Left ventricle myocardium superior (tissue), 1 donor: ENCODE results near the gene KCNQ5. TPM values are rescaled to one million over a fixed set of nuclear protein-coding genes. Genes with fewer than 3 reads are reported as not detected.

Experiments
- ATAC-seq: fragments of 200-7000 bp; cut with Tn5 transposase; one replicate; pipeline ENCODE4 v1.9.1; 2020; ENCODE audit warnings: mild to moderate bottlenecking, moderate library complexity
- DNase-seq: peaks from one replicate; pipeline ENCODE4 v3.0.0-alpha.2; 2020
- intact Hi-C: fragments of 100-400 bp; cut with micrococcal nuclease; formaldehyde crosslinking; loops from one replicate; pipeline ENCODE4 v1.11.0; 2022
- total RNA-seq: library from RNA; stranded (reverse); fragmentation: NEBNext Ultra II Directional; extraction: Animal tissue kit (Norgen Biotek cat#: 25700); gene quantifications from one replicate; pipeline ENCODE4 v1.2.1, GENCODE V29; 2021
- donor health status: DM: no; HTN: yes; CAD: no; lungs with severe emphysema.

Gene KCNQ5
- total RNA-seq, 1 donor from 2014 or later, result not detected

DNA sequence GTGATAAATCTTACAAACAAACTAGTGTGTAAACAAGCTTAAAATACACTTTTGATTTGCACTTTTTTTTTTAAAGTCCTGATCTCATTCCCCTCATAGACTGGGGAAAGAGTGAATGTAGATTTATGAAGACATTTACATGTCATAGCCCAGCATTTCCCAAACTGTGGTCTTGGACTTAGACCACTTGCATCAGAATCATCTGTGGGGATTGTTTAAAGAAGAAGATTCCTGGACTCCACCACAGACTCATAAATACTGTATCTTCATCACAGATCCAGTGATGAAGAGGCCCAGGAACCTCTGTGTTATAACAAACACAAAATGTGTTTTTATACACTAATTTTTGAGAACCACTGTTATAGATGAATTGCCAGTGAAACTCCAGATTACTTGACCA is 99.5 kb downstream of the KCNQ5 start:
- DNase-seq (no peak), ATAC-seq (no peak)
- intact Hi-C loops, result no loop called here

DNA sequence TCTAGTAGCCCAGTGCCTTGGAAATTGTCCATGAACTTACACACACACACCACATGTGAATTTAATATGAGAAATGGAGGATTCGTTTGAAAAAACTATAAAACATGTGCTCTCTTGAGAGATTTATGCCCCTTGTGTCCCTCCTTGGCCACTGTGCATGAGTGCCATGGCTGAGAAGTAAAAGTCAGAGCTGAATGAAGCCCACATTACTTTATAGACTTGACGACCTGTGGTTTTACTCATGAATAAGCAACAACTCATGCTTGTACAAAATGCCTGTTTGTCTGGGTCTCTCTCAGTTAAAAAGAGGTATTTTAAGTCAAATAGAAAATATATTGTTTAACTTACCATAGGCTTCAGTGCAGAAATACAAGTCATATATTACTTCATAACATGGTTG is 102.7 kb downstream of the KCNQ5 start:
- intact Hi-C loops, result no loop called here
- DNase-seq (no peak), ATAC-seq (no peak)

DNA sequence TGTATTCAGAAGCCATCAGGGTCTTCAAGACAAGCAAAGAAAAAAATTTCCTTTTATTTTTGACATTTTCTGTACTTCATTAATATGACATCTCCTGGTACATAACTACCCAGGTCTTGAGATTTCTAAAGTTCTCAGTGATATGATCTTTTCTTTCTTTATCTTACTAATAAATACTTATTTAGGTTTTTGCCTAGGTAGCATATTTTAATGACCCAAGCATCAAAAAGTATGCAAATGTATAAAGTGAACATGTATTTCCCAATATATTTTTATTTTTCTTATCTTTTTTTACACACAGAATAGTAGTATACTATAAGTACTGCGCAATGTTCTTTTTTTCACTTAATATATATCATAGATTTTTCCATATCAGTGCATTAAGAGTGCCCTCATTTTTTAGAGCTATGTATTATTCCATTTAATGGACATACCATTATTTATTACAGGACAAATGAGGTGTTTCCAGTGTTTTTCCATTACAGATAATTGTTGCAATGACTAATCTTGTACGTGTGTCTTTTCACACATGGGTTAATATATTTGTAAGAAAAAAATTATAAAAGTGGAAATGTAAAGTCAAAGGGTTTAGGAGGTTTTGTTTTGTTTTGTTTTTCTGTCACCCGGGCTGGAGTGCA is 107.0 kb downstream of the KCNQ5 start:
- ATAC-seq (no peak), DNase-seq (no peak)
- intact Hi-C loops, result no loop called here

DNA sequence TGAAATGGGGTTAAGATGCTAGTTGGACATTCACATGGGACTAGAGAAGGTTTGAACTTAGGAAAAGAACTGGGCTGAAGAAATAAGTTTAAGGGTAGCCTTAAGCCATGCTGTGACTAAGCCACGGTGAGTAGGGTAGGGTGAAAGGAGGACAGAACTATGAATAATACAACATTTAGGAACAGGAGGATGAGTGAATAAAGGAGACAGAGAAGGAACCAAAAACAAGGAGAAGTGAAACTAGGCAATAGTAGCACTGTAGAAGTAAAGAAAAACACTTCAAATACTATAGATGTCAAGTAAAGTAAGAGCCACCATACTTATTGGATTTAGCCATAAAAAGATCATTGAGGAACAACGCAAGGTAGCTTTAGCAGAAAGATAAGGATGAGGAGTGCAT is 111.2 kb downstream of the KCNQ5 start:
- ATAC-seq, result no peak
- intact Hi-C loops, result no loop called here
- DNase-seq, result no peak

DNA sequence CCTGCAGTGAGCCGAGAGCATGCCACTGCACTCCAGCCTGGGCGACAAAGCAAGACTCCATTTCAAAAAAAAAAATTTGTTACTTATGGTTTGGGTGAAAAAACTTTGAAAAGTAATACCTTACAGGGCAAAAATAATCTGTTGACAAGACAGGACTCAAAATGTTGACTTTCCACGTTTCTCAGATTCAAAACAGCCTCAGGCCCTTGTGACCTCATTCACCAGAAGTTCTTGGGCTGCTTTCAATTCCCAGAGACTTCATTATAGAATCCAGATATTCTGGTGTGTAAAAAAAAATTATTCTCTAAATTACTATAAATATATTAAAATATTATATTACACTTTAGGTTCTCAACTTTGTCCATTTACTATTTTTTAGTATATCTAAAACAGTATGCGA is 116.2 kb downstream of the KCNQ5 start:
- intact Hi-C loops, result no loop called here
- DNase-seq, result no peak
- no peak for ATAC-seq

DNA sequence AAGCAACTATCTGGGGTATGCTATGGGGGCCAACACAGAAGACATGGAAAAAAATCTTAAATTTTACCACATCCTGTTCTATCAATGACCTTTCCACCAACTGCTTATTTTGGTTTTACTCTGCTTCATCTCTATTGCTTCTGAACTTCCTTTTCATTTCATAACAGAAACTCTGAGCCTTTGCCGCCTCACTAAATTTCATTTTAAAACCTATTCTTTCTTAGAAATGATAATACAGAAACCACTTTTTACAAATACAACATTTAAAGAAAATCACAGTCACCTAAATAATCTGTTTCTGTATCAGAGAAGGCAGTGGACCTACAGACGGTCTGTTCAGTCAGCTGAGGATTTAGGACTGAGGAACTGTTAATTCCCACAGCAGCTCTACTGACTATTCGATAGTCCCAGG is 117.5 kb downstream of the KCNQ5 start:
- intact Hi-C loops, result no loop called here
- DNase-seq (no peak), ATAC-seq (no peak)

DNA sequence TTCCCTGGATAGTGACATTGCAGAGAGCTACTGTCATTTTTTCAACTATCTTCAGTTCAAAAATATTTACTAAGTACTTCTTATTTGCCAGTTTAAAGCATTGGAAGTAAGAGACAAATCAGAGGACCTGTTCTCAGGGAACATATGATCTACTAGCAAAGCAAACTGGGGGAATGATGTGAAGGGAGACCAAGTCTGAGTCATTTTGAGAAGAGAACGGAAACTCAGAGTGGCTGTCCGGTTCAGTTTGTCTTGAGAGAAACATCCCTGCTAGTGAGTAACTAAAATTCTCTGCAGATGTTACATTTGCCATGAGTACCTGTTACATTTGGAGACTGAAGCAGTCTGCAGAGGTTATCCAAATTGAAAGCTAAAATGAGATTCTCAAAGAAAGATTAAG is 118.3 kb downstream of the KCNQ5 start:
- intact Hi-C loops, result no loop called here
- ATAC-seq, result no peak
- no peak for DNase-seq

DNA sequence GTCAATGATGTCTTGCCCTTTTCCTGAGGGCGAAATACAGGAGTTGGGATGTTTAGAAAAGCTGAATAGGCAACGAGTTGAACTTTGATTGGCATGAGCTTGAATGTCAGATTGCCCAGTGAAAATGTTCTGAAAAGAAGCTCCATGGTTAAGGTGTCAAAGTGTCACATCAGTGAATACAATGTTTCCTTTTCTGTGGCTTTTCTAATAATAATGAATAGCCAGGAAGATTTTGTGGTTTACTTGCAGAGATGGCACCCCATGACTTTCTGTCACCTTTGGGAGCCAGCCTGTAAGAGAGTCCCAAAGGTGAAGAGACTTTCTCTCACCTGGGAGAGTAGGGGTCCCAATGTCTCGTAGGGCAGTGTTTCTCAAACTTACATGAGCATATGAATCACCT is 119.2 kb downstream of the KCNQ5 start:
- ATAC-seq (no peak), DNase-seq (no peak)
- intact Hi-C loops, result no loop called here

DNA sequence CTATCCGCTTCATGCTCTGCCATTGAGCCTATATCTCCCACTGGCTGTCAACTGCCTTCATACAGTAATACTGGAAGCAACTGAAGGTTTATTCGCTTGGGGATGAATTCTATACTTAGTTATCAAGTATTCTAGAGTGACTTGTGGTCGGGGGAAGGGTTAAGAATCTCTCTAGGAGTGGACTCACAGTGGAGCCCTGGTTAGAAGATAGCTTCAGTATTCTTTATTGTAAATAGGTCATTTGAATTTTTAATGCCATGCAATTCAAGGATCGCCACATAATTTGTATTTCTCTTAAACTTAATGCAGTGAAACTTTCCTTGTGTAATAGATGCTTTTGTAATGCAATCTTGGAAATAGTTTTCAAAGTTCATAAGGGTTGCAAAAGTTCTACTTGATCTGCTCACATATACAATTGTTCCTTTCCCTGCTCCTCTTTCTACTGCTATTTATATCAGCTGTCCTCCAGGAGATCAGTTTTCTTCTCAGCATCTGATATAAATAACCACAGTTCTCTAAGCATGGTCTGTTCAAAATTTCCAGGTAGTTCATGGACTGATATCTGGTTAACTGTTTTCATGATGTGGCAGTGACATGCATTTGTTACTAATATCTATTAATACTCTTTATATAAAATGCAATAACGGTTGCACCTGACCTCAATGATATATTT is 120.3 kb downstream of the KCNQ5 start:
- DNase-seq, result no peak
- intact Hi-C loops, result no loop called here
- ATAC-seq, result no peak

DNA sequence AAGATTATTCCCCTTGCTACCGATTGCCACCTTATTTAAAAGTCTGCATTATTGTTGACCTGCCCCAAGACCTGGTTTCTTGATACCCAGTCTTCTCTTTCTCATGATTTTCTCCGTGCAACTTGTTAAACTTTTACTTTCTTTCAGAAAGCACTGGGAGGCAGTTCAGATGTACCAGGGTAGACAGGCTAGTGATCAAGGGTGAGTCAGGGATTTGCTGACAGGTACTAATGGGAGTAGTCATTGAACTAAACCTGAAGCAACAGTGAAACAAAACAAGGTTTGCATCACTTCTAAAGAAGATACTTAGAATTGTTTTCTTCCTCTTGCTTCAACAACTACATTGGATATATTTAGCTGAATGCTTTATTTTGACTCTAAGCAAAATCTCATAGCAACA is 124.4 kb downstream of the KCNQ5 start:
- intact Hi-C loops, result no loop called here
- ATAC-seq (no peak), DNase-seq (no peak)

DNA sequence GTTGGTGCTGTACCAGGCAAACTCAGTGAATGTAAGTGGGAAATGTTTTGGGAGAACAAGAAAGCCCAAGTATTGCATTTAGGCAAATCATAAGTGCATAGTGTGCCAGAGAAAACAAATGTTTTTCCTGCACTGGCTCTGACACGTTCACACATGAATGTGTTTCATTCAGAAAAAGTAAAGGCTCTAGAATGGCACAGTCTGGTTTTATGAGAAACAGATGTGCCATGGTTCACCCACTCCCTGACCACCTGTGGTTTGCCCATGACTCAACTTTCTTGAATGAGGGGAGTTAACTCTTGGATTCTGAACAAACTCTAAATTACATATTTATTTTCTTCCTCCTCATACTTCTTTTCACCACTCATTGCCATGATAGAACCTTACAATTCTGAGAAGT is 126.9 kb downstream of the KCNQ5 start:
- no peak for ATAC-seq
- DNase-seq, result no peak
- intact Hi-C loops, result no loop called here

DNA sequence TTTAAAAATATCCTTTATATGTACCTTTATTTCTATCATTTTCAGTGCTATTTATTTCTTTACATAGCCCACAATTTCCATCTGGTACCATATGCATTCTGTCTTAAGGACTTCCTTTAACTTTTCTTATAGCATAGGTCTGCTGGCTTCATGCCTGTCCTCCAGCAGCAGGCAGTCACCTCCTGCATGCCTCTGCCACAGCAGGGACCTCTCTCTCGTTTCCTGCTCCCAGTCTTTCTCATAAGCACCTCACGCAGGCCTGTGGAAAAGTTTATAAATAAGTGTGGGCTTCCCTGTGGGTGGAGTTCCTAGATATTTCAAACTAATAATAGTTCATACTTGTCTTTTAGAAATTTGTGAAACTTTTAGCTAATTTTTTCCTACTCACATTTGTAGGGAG is 133.9 kb downstream of the KCNQ5 start:
- intact Hi-C loops, result no loop called here
- DNase-seq (no peak), ATAC-seq (no peak)

DNA sequence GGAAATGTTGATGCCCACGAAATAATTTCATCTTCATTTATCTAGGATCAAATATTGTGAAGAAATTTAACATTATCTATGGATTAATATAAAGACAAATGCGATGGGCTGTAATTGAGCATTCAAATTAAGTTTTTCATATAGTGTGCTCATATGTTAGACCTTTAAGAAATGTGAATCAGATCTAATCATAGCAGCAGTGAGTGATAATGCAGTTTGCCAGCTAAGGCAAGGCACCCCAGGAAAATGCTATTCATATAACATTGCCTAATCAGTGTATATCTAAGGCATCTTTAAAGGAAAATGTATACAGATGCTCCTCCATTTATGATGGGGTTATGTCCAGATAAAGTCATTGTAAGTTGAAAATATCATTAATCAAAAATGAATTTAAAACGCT is 135.2 kb downstream of the KCNQ5 start:
- intact Hi-C loops, result no loop called here
- ATAC-seq, result no peak

DNA sequence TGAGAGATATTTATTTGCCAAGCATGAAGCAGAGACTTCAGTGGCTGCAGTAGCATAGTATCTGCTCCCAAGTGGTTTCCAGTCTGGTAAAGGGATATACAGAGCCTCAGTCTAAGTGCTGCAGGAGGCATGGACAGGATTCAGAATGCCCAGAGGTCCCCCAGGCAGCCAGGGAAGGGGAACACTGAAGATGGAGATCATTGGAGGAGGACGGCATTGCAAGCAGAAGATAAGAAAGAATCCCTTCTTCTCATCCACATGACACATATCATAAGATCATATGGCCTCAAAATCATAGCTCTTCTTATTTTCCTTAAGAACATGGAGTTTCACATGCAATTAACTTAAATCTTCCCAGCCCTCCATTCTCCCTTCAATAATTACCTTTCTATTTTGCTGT is 136.1 kb downstream of the KCNQ5 start:
- no peak for DNase-seq
- intact Hi-C loops, result no loop called here

More for the DNA sequence above, 135.2 kb downstream of the KCNQ5 start:
- DNase-seq, result no peak

DNA sequence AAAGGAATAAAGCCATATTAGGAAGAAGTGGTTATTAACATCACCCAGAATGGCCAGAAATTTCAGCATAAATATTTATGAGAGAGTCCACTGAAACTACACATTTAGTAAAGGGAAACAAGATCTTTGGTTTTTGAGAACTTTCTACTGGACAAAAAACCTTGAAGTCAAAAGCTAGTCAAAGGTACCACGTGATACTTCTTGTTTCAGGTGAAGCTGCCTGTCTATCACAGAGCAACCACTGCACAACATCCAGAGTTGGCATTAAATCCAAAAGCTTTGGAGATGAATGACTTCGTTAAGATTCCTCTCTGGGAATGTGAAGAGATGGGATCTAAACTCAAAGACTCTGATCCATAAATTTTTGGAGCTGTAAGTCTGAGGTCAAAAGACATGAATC is 137.0 kb downstream of the KCNQ5 start:
- ATAC-seq (no peak), DNase-seq (no peak)
- intact Hi-C loops, result no loop called here

More for the DNA sequence above, 136.1 kb downstream of the KCNQ5 start:
- ATAC-seq, result no peak

DNA sequence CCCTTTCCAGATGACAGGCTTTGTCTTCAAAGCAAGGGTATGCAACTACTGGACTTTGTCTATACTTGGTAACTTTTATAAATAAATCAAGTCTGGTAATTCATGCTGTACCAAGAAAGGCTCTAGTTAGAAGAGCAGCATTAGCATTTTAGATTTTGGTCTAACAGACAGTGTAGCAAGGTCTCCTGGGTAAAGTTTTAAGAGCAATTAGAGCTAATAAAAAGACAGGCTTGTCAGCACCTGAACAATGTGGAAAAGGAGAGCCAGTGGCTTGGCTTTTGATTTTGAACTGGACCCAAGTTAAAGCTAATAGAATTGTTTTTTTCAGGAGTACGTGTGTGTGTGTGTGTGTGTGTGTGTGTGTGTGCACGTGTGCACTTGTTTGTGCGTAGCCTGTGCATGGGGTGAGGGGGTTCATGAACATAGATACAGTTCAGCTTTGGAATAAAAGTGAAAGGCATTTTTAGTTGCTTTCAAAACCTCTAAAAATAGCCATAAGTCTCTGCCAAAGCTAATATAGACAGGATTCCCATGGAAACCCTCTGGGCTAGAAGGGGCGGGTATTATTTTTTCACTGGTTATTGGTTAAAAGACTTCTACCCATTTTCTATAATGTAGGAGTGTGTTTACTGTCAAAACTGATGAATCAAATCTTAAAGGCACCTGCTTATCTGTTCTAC is 138.4 kb downstream of the KCNQ5 start:
- DNase-seq (no peak), ATAC-seq (no peak)
- intact Hi-C loops, result no loop called here

DNA sequence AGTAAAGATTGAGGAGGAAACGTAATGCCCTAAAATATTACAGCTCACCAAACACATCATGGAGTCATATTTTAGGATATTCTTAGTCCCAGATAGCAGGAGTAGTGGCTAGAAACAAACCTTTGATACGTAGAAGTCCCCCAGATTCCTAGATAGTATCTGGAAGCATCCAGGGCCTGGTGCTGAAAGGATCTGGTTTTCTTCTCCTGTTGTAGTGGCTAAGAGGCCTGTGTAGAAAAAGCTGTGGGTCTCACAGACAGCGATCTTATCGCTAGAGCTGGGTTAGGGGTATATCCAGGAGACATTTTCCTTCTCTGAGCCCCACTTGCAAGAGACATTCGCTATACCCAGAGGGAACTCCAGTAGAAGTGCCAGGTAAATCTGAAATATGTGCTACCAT is 139.9 kb downstream of the KCNQ5 start:
- no peak for ATAC-seq
- intact Hi-C loops, result no loop called here
- DNase-seq, result no peak

DNA sequence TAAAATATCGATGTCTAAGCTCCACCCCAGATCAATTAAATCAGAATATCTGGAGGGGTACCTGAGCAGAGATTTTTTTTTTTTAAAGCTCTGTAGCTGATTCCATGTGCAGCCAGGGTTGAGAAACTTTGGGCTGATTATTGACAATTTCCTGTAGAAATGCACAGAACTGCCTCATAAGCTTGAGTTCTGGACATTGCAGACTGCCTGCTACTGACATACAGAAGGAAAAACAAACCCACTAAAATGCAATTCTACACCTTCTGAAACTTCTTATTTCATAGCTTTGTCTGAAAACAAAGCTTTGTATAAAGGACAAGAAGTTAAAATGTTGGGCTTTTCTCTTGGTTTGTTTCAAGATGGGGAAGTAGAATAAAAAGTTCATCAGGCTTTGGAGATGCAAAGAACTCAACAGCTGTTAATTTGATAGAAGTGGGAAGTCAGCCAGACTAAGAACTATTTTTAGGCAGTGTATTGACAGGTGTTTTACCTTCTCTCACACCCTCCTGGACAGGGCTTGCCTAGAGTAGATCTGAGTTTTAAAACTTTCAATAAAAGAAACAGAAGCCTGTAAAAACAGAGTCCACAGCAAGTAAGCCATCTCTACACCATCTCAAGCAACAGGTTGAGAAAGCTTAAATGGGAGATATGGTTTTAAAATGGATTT is 147.7 kb downstream of the KCNQ5 start:
- intact Hi-C loops, result no loop called here
- DNase-seq, result no peak

DNA sequence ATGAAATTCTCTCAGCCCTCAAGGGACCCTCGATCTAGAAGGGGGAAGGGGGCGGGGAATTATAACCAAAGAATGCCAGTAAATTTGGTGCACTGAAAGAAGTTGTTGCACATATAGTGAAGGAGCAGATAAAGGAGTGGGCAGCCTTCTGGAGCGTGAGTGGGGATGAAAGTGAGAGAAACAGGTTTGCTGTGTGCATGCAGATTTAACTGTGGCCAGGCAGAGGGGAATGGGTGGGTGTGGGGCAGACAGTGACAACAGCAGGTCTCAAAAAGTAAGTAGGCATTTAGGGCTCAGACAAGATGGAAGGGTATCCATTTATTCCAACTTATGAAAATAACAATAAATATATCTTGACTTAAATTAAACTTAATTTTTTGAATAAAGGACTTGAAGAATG is 149.1 kb downstream of the KCNQ5 start:
- no peak for ATAC-seq
- intact Hi-C loops, result no loop called here
- DNase-seq, result no peak

More for the DNA sequence above, 147.7 kb downstream of the KCNQ5 start:
- no peak for ATAC-seq

DNA sequence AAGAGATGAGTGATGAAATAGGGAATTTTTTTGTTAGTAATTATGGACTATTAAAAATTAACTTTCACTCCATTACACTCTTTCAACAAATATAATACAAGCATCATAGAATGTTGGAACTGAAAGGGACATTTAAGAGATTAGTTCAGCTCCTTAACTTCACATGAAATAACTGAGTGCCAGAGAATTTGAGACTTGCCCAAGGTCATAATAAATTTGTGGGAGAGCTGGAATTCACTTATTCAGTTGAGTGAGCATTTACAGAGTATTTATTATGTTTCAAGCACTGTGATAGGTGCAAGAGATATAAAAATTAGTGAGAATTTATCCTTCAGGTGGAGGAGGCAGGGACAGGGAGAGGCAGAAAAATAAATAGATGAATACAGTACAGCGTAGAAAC is 154.6 kb downstream of the KCNQ5 start:
- DNase-seq (no peak), ATAC-seq (no peak)
- intact Hi-C loops, result no loop called here
